Endometrium (tissue), 2 donors: Measurements from ENCODE around the gene TSPAN32.
"Not testable (repeated sequence)": the region's sequence is repeated elsewhere in the genome, so short reads cannot be mapped to it uniquely, and the experiment has no call there.

Experiments used
- FAIRE-seq: peaks from 2 replicates; lab custom pipeline; 2012; peaks lifted over from hg19 to GRCh38; lab: Jason Lieb, UNC
- donor health status: control.
- donor health status: control.

The TSPAN32 gene

DNA sequence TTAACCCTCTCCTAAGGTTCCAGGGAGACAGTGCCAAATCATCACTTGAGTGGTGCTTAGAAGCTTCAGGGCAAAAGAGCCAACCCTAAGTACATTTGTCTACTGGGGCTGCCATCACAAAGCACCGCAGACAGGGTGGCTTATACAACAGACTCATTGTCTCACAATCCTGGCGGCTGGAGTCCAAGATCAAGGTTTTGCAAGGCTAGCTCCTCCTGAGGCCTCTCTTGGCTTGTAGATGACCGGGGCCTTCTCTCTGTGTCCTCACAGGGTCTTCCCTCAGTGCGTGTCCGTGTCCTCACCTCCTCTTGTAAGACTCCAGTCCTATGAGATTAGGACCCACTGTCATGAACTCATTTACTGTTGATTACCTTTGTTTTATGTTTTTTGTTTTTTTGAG lies 41.2 kb downstream of the TSPAN32 start:
- FAIRE-seq, result no peak

DNA sequence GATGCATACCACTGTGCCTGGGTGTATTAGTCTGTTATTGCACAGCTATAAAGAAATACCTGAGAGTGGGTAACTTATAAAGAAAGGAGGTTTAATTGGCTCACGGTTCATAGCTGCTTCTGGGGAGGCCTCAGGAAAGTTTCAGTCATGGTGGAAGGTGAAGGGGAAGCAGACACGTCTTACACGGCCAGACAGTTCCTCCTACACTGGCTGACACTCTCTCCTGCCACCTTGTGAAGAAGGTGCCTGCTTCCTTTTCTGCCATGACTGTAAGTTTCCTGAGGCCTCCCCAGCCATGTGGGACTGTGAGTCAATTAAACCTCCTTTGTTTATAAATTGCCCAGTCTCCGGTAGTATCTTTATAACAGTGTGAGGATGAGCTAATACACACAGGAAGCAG lies 41.7 kb downstream of the TSPAN32 start:
- FAIRE-seq, result no peak

DNA sequence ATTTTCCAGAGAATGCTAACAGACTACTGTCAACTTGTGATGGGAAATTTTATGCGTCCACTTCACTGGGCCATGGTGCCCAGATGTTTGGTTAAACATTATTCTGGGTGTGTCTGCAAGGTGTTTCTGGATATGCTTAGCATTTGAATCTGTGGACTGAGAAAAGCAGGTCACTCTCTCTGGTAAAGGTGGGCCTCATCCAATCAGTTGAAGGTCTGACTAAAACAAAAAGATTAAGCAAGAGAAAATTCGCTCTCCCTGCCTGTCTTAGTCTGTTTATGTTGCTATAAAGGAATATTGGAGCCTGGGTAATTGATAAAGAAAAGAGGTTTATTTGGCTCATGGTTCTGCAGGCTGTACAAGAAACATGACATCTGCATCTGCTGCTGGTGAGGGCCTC lies 43.2 kb downstream of the TSPAN32 start:
- FAIRE-seq, result no peak

DNA sequence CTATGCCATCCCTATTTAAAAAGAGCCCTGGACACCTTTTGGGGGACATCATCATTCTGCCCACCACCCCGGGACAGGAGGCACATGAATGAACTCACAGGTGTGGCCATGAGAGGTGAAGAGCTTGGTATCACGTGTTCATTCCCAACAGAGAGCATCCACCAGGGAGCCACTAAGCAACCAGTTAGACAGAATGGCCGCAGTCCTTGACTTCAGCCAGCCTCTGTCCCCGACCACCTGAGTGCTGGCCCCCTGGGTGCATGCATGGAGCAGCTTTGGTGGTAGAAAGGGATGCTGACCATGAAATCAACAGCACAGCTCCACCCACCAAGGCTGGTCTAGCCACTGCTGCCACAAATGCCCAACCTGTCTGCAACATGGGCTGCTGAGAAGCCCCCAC lies 44.2 kb downstream of the TSPAN32 start:
- FAIRE-seq, result no peak

DNA sequence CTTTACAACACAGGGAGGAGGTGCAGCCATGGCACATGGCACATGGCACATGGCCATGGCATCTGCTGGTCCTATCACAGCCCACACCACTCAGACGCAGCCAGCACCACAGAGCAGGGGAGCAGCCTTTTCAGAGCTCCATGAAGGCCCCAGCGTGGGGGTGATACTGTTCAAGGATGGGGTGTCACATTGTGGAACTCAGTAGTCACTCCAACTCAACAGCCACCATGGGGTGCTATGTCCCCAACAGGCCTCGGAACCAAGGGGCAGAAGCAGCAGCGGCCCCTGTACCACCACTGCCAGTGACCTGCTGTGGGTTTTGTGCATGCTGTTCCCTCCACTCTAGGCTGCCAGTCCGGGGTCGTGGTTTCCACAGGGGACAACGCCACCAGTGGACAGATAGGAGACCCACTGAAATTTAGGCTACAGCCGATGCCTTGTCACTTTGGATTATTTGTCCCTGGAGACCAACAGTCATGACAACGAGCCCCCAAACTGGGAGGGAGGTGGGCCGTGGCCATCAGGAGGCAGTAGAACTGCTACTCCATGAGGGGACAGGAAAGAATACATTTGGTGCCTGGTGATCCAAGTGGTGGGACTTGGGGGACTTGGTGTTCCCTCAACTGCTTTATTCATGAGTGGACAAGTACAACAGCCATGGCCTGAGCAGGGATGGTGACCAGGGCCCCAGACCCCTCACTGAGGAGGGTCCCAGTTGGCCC lies 44.9 kb downstream of the TSPAN32 start:
- no peak for FAIRE-seq

DNA sequence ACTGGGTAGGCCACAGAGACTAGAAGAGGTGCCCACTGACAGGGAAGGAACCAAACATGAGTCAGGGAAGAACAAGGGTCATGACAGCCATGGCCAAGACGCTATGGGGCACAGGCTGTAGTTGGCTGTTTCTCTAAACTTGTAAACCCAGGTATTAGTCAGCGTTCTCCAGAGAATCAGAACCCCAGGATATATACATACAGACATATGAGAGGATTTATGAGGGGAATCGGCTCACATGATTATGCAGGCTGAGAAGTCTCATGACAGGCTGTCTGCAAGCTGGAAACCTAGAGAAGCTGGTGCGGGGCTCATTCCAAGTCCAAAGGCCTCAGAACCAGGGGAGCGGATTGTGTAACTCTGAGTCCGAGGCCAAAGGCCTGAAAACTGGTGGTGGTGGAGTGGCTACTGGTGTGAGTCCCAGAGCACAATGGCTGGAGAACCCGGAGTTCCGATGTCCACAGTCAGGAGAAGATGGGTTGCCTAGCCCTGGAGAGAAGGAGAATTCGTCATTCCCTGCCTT lies 45.6 kb downstream of the TSPAN32 start:
- FAIRE-seq, result no peak

DNA sequence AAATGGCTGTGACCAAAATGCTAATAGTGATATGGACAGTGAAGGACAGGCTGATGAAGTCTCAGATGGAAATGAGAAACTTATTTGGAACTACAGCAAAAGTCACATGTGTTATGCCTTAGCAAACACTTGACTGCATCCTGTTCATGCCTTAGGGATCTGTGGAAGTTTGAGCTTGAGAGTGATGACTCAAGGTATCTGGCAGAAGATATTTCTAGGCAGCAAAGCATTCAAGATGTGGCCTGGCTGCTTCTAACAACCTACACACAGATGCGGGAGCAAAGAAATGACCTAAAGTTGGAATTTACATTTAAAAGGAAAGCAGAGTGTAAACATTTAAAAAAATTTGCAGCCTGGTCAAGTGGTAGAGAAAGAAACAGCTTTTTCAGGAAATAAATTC lies 47.2 kb downstream of the TSPAN32 start:
- FAIRE-seq, result no peak

DNA sequence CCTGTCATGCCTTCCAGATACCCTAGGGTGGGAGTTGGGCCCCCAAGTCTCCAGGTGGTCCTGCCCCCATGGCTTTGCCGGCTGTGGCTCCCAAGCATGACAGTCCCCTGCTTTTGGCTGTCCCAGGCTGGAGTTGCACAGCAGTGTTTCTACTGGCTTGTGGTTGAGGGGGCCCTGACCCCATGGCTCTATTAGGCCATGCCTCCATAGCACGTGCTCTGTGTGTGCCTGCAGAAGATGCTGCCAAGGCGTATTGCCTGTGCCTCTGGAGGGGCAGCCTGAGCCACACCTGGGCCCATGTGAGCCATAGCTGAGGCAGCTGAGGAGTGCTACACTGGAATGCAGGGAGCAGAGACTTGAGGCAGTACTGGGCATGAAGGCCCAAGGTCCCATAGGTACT lies 49.9 kb downstream of the TSPAN32 start:
- FAIRE-seq, result no peak

DNA sequence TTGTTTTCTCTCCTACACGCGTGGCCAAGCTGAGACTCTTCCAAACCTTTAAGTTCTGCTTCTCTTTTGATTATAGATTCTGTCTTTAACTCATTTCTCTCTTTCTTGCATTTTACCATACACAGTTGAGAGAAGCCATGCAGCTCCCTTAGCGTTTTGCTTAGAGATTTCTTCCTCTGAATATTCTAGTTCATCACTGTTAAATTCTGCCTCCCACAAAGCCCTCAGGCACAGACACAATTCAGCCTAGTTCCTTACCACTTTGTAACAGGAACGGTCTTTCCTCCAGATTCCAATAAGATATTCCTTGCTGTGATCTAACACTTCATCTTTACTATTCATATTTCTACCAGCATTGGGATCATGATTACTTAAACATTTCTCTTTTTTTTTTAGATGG lies 50.6 kb downstream of the TSPAN32 start:
- FAIRE-seq, result no peak

DNA sequence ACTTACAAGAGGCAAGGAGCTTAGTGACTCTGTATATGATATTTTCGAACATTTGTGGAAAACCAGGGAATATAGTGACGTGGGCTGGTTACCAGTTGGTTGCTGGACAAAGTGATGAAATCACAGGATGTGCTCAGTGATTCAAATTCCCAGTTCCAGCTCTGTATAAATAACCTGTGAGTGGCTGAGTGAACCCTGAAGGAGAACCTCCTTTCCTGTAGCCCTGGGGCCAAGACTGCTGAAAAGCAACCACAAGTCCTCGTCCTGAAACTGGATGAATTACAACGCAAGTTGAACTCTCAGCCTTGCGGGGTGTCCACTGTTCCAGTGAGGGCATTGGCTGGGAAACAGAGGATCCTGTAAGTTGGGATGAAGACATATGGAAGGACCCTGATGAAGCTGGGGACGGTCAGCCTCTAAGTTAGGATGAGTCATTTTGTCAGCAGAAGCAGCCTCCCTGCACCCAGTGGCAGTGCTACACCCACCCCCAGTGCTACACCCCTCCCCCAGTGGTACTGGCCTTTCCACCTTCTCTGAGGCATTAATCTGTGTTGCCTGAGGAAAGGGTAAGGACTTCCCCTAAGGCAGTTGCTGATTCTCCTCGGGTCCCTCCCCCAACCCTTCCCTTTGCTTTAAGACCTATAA lies 53.3 kb downstream of the TSPAN32 start:
- no peak for FAIRE-seq

DNA sequence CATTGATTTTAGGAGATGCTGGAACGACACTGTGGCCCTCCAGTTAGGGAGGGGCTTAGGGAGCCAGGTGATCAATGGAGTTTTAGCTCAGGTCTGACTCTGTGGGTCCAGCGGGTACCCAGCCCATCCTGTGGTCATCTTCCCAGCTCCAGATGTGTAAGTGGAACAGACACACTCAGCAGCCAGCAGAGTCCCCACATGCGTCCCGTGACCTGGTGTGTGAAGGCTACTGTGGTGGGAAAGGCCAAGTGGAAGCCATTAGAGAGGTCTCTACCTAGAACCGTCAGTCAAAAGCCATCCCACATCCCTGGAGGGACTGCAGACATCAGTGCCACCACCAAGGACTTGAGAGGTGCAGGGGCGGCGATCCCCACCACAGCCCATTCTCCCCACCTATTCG lies 55.4 kb downstream of the TSPAN32 start:
- no peak for FAIRE-seq

DNA sequence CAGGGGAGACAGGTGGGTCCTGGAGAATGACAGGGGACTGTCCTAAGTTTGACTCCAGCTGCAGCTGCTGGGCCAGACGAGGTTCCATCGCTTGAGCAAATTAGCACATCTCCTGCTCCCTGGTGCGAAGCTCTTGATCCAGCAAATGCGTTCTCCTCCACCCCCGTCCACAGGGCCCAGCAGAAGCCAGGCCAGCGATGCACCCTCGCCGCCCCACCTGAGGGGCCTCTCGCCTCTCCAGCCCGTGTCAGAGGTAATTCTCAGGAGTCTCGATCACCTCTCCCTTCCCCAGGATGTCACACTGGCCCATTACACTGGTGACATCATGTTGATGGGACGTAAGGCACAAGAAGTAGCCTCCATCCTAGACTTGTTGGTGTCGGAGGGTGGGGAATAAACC lies 55.8 kb downstream of the TSPAN32 start:
- not testable (repeated sequence) for FAIRE-seq

DNA sequence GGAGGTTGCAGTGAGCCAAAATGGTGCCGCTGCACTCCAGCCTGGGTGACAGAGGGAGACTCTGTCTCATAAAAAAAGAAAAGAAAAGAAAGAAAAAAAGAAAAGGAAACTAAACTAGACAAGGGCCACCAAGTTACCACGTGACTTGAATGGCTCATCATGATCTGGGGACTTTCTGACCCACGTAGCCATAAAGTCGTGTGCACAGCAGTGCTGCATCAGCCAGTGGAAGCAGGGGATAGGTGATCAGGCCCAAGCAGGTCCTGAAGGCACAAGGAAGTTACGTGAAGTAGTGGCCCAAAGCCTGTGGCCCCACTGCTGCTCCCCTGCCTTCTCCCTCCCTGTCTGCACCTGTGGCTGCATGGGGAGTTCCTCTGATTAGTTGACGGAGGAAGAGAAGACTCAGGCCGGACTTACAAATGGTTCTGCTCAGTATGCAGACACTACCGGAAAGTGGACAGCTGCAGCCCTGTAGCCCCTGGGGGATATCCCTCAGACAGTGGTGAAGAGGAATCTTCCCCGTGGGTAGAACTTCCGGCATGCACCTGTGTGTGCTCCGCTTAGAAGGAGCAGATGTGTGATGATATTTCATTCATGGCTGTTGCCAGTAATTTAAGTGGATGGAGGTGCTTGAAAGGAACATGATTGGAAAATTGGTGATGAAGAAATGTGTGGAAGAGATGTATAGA lies 57.1 kb downstream of the TSPAN32 start:
- FAIRE-seq, result no peak

DNA sequence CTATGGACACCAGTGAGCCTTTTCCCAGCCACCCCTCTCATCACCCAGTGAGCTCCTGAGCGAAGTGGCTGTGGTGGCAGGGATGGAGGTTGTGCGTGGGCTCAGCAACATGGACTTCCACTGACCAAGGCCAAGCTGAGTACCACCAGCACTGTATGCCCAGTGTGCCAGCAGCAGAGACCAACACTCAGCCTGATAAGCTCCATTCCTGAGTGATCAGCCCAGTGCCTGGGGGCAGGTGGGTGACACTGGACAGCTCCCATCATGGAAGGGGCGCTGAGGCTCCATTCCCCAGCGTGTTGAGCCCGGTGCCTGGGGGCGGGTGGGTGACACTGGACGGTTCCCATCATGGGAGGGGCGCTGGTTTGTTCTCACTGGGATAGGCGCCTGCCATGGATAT lies 57.7 kb downstream of the TSPAN32 start:
- no peak for FAIRE-seq

DNA sequence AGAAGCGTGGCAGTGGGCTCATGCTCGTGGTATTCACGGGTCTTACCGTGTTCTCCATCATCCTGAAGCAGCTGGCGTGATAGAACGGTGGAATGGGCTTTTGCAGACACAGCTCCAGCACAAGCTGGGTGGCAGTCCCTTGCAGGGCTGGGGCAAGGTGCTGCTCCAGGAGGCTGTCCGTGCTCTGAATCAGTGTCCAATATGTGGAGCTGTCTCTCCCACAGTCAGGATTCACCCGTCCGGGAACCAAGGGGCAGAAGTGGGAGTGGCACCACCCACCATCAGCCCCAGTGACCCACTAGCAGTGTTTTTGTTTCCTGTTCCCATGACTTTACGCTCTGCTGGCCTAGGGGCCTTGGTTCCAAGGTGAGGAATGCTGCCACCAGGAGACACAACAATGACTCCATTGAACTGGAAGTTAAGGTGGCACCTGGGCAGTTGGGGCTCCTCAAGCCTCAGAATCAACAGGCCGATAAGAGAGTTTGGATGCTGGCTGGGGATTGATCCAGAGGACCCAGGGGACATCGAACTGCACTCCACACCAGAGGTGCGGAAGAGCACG lies 58.3 kb downstream of the TSPAN32 start:
- FAIRE-seq, result no peak

DNA sequence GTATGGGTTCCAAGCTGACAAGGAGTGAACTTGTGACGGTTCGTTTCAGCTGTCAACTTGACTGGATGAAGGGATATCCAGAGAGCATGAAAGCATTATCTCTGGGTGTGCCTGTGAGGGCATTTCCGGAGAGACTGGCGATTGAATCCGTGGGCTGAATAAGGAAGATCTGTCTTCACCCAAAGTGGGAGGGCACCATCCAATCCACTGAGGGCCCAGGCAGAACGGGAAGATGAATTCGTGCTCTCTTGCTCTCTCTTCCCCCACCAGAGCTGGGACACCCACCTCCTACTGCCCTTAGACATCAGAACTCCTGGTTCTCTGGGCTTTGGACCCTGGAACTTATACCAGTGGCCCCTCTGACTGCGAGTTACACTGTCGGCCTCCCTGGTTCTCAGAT lies 59.8 kb downstream of the TSPAN32 start:
- no peak for FAIRE-seq

DNA sequence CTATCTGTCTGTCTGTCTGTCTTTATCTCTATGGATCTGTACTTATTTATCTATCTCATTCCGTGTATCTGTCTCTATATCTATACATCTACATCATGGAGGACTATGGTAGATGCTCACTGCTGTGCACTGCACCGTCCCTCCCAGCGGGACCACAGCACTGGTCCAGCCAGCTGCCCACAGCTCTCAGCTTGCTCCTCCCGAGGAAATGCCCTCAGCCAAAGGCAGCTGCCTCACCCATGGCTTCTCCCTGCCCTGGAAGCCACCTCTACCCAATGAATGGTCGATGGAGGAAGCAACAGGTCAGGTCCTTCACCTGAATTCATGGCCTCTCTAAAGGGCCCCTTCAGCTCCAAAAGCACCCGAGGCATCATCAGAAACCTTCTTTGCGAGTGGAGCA lies 60.6 kb downstream of the TSPAN32 start:
- no peak for FAIRE-seq

DNA sequence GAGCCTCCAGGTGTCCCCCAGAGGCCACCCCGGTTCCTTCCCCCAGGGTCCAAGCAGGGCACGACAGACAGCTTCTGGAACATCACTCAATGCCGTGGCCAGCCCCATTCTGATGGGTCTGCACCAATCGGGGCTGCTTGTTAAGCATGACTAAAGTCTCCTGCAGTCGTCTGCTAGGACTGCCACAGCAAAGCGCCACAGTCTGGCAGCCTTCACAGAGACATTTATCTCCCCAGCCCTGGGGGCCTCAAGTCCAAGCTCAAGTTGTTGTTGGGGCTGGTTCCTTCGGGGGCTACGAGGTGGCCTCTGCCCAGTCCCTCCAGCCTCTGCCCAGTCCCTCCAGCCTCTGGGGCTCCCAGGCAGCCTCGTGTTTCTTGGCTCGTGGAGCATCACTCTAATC lies 61.3 kb downstream of the TSPAN32 start:
- no peak for FAIRE-seq

DNA sequence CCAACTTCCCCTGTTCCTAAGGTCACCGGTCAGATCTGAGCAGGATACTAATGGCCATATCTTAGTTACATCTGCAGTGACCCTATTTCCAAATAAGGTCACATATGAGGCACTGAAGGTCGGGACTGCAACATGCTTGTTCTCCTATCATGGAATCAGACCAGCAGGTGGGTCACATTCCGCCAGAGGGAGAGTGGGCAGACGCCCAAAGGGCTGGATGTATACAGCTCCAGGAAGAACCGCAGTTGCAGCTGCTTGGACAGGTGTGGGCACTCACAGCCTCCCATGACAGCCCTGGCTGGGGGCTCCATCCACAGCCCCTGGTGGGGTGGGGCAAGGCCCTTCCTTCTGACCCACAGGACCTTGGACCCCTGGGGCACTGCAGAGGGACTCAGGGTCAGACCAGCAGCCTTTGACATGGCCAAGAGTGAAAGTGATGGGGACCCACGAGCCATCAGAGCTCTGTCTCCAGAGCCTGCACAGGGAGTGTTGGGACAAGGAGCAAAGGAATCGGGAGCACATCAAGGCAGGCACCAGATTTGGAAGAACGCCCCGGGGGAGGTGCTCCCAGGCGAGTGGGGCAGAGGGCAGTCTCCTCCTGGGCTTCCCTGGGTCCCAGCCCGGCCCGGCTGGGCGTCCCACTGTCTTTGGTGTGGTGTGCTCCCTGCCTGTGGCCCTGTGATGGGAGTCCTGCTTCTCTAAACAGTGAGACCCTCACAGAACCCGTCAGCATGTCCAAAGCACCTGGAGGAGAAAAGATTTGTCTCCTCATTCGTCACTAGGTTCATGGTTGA lies 62.0 kb downstream of the TSPAN32 start:
- no peak for FAIRE-seq

DNA sequence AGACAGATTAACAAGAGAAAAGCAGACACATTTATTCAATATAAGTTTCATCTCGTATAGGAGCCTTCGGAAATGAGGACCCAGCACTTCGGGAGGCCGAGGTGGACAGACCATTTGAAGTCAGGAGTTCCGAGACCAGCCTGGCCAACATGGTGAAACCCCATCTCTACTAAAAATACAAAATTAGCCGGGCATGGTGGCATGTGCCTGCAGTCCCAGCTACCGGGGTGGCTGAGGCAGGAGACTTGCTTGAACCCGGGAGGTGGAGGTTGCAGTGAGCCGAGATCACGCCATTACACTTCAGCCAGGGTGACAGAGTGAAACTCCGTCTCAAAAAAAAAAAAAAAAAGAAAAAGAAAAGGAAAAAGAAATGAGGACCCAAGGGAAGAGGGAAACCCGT lies 62.6 kb downstream of the TSPAN32 start:
- FAIRE-seq, result not testable (repeated sequence)

DNA sequence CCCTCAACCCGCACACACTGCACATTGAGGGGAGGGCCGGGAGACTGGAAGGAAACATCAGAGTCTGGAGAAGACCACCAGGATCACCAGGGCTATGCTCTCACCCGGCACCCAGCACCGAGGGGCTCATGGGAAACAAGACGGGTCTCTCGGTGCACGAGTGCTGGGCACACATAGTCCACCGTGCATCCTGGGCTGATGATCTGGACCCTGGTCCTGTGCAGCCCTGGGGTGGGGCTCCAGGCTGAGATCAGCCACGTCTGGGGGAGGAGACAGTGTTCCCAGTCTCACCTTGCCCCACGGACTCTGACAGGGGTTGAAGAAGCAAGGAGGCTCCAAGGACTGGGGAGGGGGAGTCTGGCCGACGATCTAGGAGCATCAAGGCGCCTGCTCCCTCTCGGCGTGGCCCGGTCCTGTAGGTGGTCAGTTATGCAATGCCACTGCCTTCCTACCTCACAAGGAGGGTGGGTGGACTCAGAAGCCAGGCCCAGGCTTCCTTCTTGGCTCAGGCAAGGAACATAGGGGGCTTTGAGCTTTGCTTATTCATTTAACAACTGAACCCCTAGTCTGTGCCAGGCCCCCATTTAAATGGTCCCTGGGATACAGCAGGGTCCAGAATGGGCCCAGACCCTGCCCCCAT lies 63.9 kb downstream of the TSPAN32 start:
- no peak for FAIRE-seq

DNA sequence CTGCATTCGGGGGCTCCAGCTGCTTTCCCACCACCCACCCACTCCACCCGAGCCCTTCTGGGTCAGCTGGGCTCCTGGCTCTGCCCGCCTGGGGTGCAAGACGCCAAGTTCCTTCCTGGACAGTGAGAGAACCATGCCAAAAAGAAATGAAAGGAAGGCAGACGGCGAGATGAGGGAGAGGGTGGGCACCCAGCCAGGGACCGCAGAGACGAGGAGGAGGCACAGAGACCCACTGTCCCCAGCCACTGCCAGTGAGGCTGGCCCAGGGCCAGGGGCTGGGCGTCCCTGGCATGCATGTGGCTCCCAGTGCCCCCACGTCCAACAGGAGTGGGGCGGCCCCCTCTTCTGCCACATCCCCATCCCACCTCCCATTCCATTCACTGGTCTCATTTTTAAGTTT lies 64.5 kb downstream of the TSPAN32 start:
- FAIRE-seq, result no peak
